Thoracic aorta endothelial cell (primary cell): ENCODE measurements around the gene IFNL4. TPM values are rescaled to one million over a fixed set of nuclear protein-coding genes. Genes with fewer than 3 reads are reported as not detected.

ENCODE experiments used
- total RNA-seq: library from RNA; depleted of rRNA; stranded (reverse); fragments of >200 nt; gene quantifications from 2 replicates; pipeline ENCODE4 v1.2.3, GENCODE V29; 2012

Gene IFNL4
- total RNA-seq, result not detected in 2 replicates

GRCh38 chr19:39248806-39249205 lies at the start of gene IFNL4:
IFNL4 (minus strand) TSS chr19:39248856.

GRCh38 chr19:39296055-39296645 lies 47.5 kb upstream of the IFNL4 start, which contains the start of gene IFNL1:
IFNL1 (plus strand) TSS chr19:39296407; CDS start chr19:39296422, 15 bp downstream.

GRCh38 chr19:39268085-39268484 lies 19.4 kb upstream of the IFNL4 start, which contains the start of gene IFNL2:
IFNL2 (plus strand) TSS chr19:39268396; CDS start chr19:39268569, 173 bp downstream.

GRCh38 chr19:39244410-39245100 lies 4.1 kb downstream of the IFNL4 start, which contains the start of gene IFNL3:
IFNL3 (minus strand) TSS chr19:39245006; CDS start chr19:39244967, 39 bp downstream.

GRCh38 chr19:39203372-39204341 lies 45.0 kb downstream of the IFNL4 start, which contains the start of gene SYCN:
SYCN (minus strand) TSS chr19:39204263; CDS start chr19:39204254, 9 bp downstream.

GRCh38 chr19:39196860-39197562 lies 51.6 kb downstream of the IFNL4 start, which contains the start of gene NCCRP1:
NCCRP1 (plus strand) TSS chr19:39196964; CDS start chr19:39196983, 19 bp downstream.

Other genes starting within 250 kb of the IFNL4 start
- gene FBXO27, start 216.3 kb downstream of the IFNL4 start, total RNA-seq, result 1.7 and 2.4 TPM in 2 replicates
- gene ACP7, start 164.5 kb downstream of the IFNL4 start, total RNA-seq, result 0.07 and 0.27 TPM in 2 replicates
- gene PAK4, start 123.1 kb downstream of the IFNL4 start, total RNA-seq, result 13.7 and 19.0 TPM in 2 replicates
- gene NCCRP1, start 51.9 kb downstream of the IFNL4 start, total RNA-seq, result not detected in 2 replicates
- not detected in 2 replicates for gene SYCN, start 44.6 kb downstream of the IFNL4 start, total RNA-seq
- gene IFNL3, start 3.9 kb downstream of the IFNL4 start, total RNA-seq, result not detected in 2 replicates
- gene IFNL2, start 19.5 kb upstream of the IFNL4 start, total RNA-seq, result not detected in 2 replicates
- not detected in 2 replicates for gene IFNL1, start 47.6 kb upstream of the IFNL4 start, total RNA-seq
- 0.27 and 0.43 TPM in 2 replicates for gene LRFN1, start 72.0 kb upstream of the IFNL4 start, total RNA-seq
- 23.1 and 41.3 TPM in 2 replicates for gene GMFG, start 87.2 kb upstream of the IFNL4 start, total RNA-seq
- gene SAMD4B, start 93.6 kb upstream of the IFNL4 start, total RNA-seq, result 36.8 and 59.8 TPM in 2 replicates
- gene PAF1, start 142.2 kb upstream of the IFNL4 start, total RNA-seq, result 28.9 and 33.6 TPM in 2 replicates
- 17.4 and 19.6 TPM in 2 replicates for gene MED29, start 142.5 kb upstream of the IFNL4 start, total RNA-seq
- gene ZFP36, start 158.0 kb upstream of the IFNL4 start, total RNA-seq, result 2.5 and 3.2 TPM in 2 replicates
- 20.9 and 27.1 TPM in 2 replicates for gene PLEKHG2, start 163.8 kb upstream of the IFNL4 start, total RNA-seq
- 132 and 183 TPM in 2 replicates for gene RPS16, start 187.1 kb upstream of the IFNL4 start, total RNA-seq
- 91.4 and 117 TPM in 2 replicates for gene SUPT5H, start 196.7 kb upstream of the IFNL4 start, total RNA-seq
- 69.2 and 79.4 TPM in 2 replicates for gene TIMM50, start 232.0 kb upstream of the IFNL4 start, total RNA-seq